ENCODE results near the gene C5orf58. TPM values are rescaled to one million over a fixed set of nuclear protein-coding genes. Genes with fewer than 3 reads are reported as not detected.

C5orf58 gene
- total and polyA plus RNA-seq, 11 donors, result not detected

DNA sequence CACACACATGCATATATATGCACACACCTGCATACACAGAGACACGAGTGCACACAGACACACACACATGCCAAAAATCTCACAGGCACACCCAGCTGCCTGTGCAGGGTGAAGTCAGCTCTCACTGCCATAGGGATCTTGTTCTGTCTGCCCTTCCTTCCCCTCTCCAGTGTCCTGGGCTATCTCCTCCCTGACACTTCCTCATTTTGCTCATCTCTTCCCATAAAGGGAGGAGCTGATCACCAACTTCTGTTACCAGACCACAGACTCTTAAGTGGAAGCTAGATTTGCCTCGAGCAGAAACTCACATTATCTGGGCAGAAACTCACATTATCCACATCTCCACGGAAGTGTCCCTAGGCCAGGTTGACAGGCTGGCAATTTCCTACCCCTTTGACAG is 36.1 kb downstream of the C5orf58 start:
- ATAC-seq, result peak in 3 of 4 donors; percentile 51 to 84 (median 53)
- H3K27ac ChIP-seq, result peak overlapping the region in 4 of 12 donors; percentile 17 to 94 (median 24)
- peak overlapping the region in 1 of 12 donors; percentile 34 for H3K4me3 ChIP-seq
- peaks cover 0 to 95% (median 0%) of the 10 kb centered on the region in 9 donors for H3K36me3 ChIP-seq
- no peaks in the 10 kb centered on the region for H3K9me3 ChIP-seq
- 0 to 73% (median 41%) methylated on average over 3 of the region's 3 CpGs for WGBS, 4 donors
- intact Hi-C loops (cut with DNase I), result loop anchor here (1.0 to 10.0 kb wide), 11 partner anchors 63 to 366 kb away; no protein-coding TSS in a partner anchor
- peaks cover 0 to 5% (median 0%) of the 10 kb centered on the region in 9 donors for H3K27me3 ChIP-seq
- no peak for TF ChIP-seq POLR2A (IDR thresholded peaks at IDR 0.05)
- TF ChIP-seq, protein P1, sequence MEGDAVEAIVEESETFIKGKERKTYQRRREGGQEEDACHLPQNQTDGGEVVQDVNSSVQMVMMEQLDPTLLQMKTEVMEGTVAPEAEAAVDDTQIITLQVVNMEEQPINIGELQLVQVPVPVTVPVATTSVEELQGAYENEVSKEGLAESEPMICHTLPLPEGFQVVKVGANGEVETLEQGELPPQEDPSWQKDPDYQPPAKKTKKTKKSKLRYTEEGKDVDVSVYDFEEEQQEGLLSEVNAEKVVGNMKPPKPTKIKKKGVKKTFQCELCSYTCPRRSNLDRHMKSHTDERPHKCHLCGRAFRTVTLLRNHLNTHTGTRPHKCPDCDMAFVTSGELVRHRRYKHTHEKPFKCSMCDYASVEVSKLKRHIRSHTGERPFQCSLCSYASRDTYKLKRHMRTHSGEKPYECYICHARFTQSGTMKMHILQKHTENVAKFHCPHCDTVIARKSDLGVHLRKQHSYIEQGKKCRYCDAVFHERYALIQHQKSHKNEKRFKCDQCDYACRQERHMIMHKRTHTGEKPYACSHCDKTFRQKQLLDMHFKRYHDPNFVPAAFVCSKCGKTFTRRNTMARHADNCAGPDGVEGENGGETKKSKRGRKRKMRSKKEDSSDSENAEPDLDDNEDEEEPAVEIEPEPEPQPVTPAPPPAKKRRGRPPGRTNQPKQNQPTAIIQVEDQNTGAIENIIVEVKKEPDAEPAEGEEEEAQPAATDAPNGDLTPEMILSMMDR (IDR thresholded peaks at IDR 0.05), result no peak
- no peak for DNase-seq
- H3K4me1 ChIP-seq, result peaks cover 0 to 95% (median 10%) of the 10 kb centered on the region in 12 donors

DNA sequence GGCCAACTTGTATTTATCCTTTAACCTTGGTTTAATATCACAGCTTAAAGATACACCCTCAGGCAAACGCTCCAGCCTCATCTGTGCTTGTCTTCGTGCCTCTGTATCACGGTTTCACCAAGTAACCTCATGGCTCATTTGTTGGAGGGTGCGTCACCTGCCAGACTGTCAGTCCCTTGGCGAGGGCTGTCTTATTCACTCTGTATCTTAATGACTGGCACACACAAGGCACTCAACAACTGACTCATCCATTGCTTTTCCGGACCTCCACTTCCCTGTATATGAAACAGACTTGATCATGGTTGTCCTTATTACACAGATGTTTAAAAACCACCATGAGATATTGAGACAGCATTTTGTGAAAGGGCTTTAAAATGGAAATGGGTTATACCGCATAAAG is 36.8 kb downstream of the C5orf58 start:
- no peak for TF ChIP-seq POLR2A (IDR thresholded peaks at IDR 0.05)
- TF ChIP-seq, protein P1 (IDR thresholded peaks at IDR 0.05), result no peak
- intact Hi-C loops (cut with DNase I), result loop anchor here (2.0 to 10.0 kb wide), 10 partner anchors 63 to 365 kb away; no protein-coding TSS in a partner anchor
- Histone ChIP-seq H3K36me3 (peaks cover 0 to 95% (median 0%) of the 10 kb centered on the region in 9 donors), H3K27ac (peak overlapping the region in 3 of 12 donors; percentile 17 to 94 (median 21)), H3K4me1 (peaks cover 0 to 96% (median 10%) of the 10 kb centered on the region in 12 donors), H3K9me3 (no peaks in the 10 kb centered on the region), H3K4me3 (no peak overlapping the region), H3K27me3 (peaks cover 0 to 5% (median 0%) of the 10 kb centered on the region in 9 donors)
- ATAC-seq (peak in 2 of 4 donors; percentile 21 to 31), DNase-seq (no peak)
- 92 to 96% (median 94%) methylated on average over 7 of the region's 7 CpGs for WGBS, 4 donors

DNA sequence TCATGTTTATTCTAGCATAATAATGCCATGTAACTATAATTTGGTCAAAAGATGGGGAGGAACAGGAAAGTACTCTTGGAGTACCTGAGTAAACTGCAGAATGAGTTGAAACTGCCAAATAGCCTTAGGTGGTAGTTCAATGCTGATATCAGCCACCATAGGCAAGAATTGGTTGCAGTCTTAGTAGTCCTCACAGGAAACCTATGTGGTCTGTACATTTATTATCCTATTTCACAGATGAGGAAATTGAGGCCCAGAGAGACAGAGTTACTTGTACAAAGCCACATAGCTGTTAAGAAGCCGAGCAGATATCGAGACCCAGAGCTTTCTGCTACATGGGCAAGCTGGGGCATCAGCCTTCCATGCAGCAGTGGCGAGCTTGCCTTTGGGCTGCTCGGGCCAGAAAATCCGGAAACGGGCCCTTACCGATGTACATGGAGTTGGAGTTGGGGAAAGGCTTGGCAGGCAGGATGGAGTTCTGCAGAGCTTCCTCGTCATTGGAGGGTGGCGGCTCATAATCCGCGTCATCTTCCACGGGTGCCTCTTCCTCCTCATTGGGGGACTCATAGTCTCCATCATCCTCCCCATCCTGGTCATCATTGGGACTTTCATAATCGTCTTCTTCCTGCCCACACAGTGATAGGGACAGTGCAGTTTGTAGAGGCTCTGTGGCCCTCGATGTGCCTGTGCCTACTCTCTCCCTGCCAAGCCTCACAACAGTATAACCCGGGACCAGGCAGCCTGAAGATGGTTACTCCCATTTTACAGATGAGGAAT is 37.7 kb downstream of the C5orf58 start:
- Histone ChIP-seq H3K27me3 (peaks cover 0 to 5% (median 0%) of the 10 kb centered on the region in 9 donors), H3K9me3 (no peaks in the 10 kb centered on the region), H3K27ac (peak overlapping the region in 1 of 12 donors; percentile 94), H3K36me3 (peaks cover 0 to 95% (median 0%) of the 10 kb centered on the region in 9 donors), H3K4me3 (no peak overlapping the region), H3K4me1 (peaks cover 0 to 100% (median 10%) of the 10 kb centered on the region in 12 donors)
- no peak for ATAC-seq
- no peak for DNase-seq
- WGBS, 4 donors, result 81 to 93% (median 88%) methylated on average over 15 of the region's 15 CpGs
- no peak for TF ChIP-seq POLR2A (IDR thresholded peaks at IDR 0.05)
- TF ChIP-seq, protein P1 (IDR thresholded peaks at IDR 0.05), result no peak
- intact Hi-C loops (cut with DNase I), result loop anchor here in 2 of 10 donors (2.0 to 10.0 kb wide), 4 partner anchors 64 to 152 kb away; no protein-coding TSS in a partner anchor

Measured in heart left ventricle (tissue), 16 donors.